H1 (cell line): ENCODE measurements around the gene TNC. TPM values are rescaled to one million over a fixed set of nuclear protein-coding genes. Genes with fewer than 3 reads are reported as not detected.

Source experiments
- CTCF ChIA-PET: fragments of 300-600 bp; sonication (Branson Sonifier 250); formaldehyde crosslinking; loops from one replicate; lab custom pipeline; 2021; ENCODE audit not compliant: partially characterized antibody; lab: Charles Lee
- POLR2A ChIA-PET: fragments of 300-600 bp; sonication (Branson Sonifier 250); formaldehyde crosslinking; loops from one replicate; lab custom pipeline; 2021; ENCODE audit warnings: inconsistent platforms; ENCODE audit not compliant: partially characterized antibody; lab: Charles Lee
- DNase-seq, 2 experiments: peaks; one replicate each; pipeline versions ENCODE4 v3.0.0 to v3.0.0-alpha.2; 2010 to 2022; ENCODE audit warnings: low spot score in 2 of 2, low read depth in 1 of 2, mixed read lengths in 1 of 2
- FAIRE-seq: peaks from 2 replicates; lab custom pipeline; 2011; peaks lifted over from hg19 to GRCh38; lab: Jason Lieb, UNC
- H2AFZ ChIP-seq: 2 replicates; pipeline ENCODE4 v1.8.1; 2012; ENCODE audit warnings: low read length, inconsistent platforms
- H2AK5ac ChIP-seq: 2 replicates; pipeline ENCODE4 v1.6.1; 2013; ENCODE audit warnings: low read depth, low read length
- H2BK120ac ChIP-seq: replicated peaks from 2 replicates; pipeline ENCODE3; 2013; ENCODE audit warnings: low read depth, low read length, inconsistent platforms
- H2BK12ac ChIP-seq: 2 replicates; pipeline ENCODE4 v1.6.1; 2013; ENCODE audit warnings: low read depth, low read length
- H2BK15ac ChIP-seq: 2 replicates; pipeline ENCODE4 v1.6.1; 2013; ENCODE audit warnings: low read length
- H2BK20ac ChIP-seq: 2 replicates; pipeline ENCODE4 v1.6.1; 2013; ENCODE audit warnings: low read length
- H2BK5ac ChIP-seq: 2 replicates; pipeline ENCODE4 v1.6.1; 2013; ENCODE audit warnings: low read depth, low read length
- H3K14ac ChIP-seq: 2 replicates; pipeline ENCODE4 v1.6.1; 2013; ENCODE audit warnings: inconsistent platforms; ENCODE audit not compliant: insufficient read length
- H3K18ac ChIP-seq: 2 replicates; pipeline ENCODE4 v1.6.1; 2013; ENCODE audit warnings: low read length; ENCODE audit errors: extremely low read depth
- H3K23ac ChIP-seq: 2 replicates; pipeline ENCODE4 v1.6.1; 2013; ENCODE audit warnings: inconsistent platforms; ENCODE audit not compliant: insufficient read length
- H3K23me2 ChIP-seq: 2 replicates; pipeline ENCODE4 v1.6.1; 2013; ENCODE audit warnings: low read depth, low read length
- H3K27ac ChIP-seq: 2 replicates; pipeline ENCODE4 v1.6.1; 2011; ENCODE audit warnings: low read depth, low read length, inconsistent platforms
- H3K27me3 ChIP-seq, 4 experiments: replicated peaks in 1 of 4; 1 replicate in 1 of 4; 2 replicates in 3 of 4; pipeline versions ENCODE4 v1.6.1 to v1.8.1; 2011 to 2013; ENCODE audit warnings: low read length in 3 of 4, mild to moderate bottlenecking in 3 of 4, inconsistent platforms in 2 of 4, mixed read lengths in 2 of 4, moderate library complexity in 1 of 4; ENCODE audit not compliant: control insufficient read depth in 3 of 4, insufficient read depth in 3 of 4; ENCODE audit errors: extremely low read depth in 1 of 4
- H3K36me3 ChIP-seq, 4 experiments: 2 replicates each; pipeline versions ENCODE4 v1.6.1 to v1.8.1; 2011 to 2013; ENCODE audit warnings: mild to moderate bottlenecking in 4 of 4, low read length in 3 of 4, moderate library complexity in 2 of 4, control low read depth in 1 of 4, inconsistent platforms in 1 of 4; ENCODE audit not compliant: insufficient read depth in 4 of 4, control insufficient read depth in 2 of 4
- H3K4ac ChIP-seq: replicated peaks from 2 replicates; pipeline ENCODE3; 2013; ENCODE audit warnings: low read length, low read depth, mixed read lengths, inconsistent platforms; ENCODE audit not compliant: insufficient read length
- H3K4me1 ChIP-seq, 4 experiments: replicated peaks in 1 of 4; 1 replicate in 1 of 4; 2 replicates in 3 of 4; pipeline versions ENCODE4 v1.6.1 to v1.8.1; 2011 to 2013; ENCODE audit warnings: low read length in 3 of 4, inconsistent platforms in 2 of 4, mixed read lengths in 1 of 4; ENCODE audit not compliant: insufficient read depth in 4 of 4, control insufficient read depth in 3 of 4
- H3K4me2 ChIP-seq, 2 experiments: 2 replicates each; pipeline versions ENCODE4 v1.6.1 to v1.8.1; 2011 to 2013; ENCODE audit warnings: low read depth in 2 of 2, low read length in 2 of 2, control low read depth in 1 of 2, inconsistent platforms in 1 of 2, mild to moderate bottlenecking in 1 of 2; ENCODE audit not compliant: insufficient read depth in 1 of 2
- H3K4me3 ChIP-seq, 4 experiments: fragments of 200-600, 300-600 bp in 1 of 4; sonication (generic), shearing (Covaris generic), sonication (Bioruptor Twin) in 1 of 4; 2 replicates each; pipeline versions ENCODE4 v1.5.1 to v1.8.1; 2011 to 2016; ENCODE audit warnings: low read length in 4 of 4, low read depth in 3 of 4, control low read depth in 2 of 4, inconsistent platforms in 2 of 4, mild to moderate bottlenecking in 2 of 4, mixed read lengths in 1 of 4, moderate library complexity in 1 of 4; ENCODE audit not compliant: insufficient read depth in 2 of 4; ENCODE audit errors: extremely low read depth in 1 of 4
- H3K56ac ChIP-seq: replicated peaks from 2 replicates; pipeline ENCODE3; 2013; ENCODE audit warnings: low read depth, mild to moderate bottlenecking, mixed read lengths, low read length, inconsistent platforms; ENCODE audit not compliant: insufficient read length
- H3K79me1 ChIP-seq: 2 replicates; pipeline ENCODE4 v1.6.1; 2013; ENCODE audit warnings: low read depth, low read length, control low read depth
- H3K79me2 ChIP-seq, 2 experiments: 2 replicates each; pipeline versions ENCODE4 v1.6.1 to v1.8.1; 2012 to 2013; ENCODE audit warnings: low read length in 2 of 2, mild to moderate bottlenecking in 2 of 2, inconsistent platforms in 1 of 2; ENCODE audit not compliant: insufficient read depth in 2 of 2, control insufficient read depth in 1 of 2
- H3K9ac ChIP-seq, 4 experiments: replicated peaks in 1 of 4; 1 replicate in 1 of 4; 2 replicates in 3 of 4; pipeline versions ENCODE4 v1.6.1 to v1.8.1; 2011 to 2013; ENCODE audit warnings: low read depth in 3 of 4, low read length in 3 of 4, control low read depth in 2 of 4, mild to moderate bottlenecking in 2 of 4, moderate library complexity in 2 of 4, inconsistent platforms in 1 of 4; ENCODE audit errors: extremely low read depth in 1 of 4
- H3K9me3 ChIP-seq, 2 experiments: 2 replicates each; pipeline versions ENCODE4 v1.6.1 to v1.8.1; 2012 to 2013; ENCODE audit warnings: mild to moderate bottlenecking in 2 of 2, moderate library complexity in 2 of 2, control low read depth in 1 of 2, inconsistent platforms in 1 of 2, low read depth in 1 of 2, low read length in 1 of 2, mixed read lengths in 1 of 2; ENCODE audit not compliant: insufficient read depth in 2 of 2
- H4K20me1 ChIP-seq, 2 experiments: replicated peaks in 1 of 2; 2 replicates each; pipeline versions ENCODE3 to v1.8.1; 2011 to 2013; ENCODE audit warnings: inconsistent platforms in 2 of 2, low read length in 2 of 2, mild to moderate bottlenecking in 1 of 2; ENCODE audit not compliant: insufficient read depth in 2 of 2, control insufficient read depth in 1 of 2
- H4K5ac ChIP-seq: 2 replicates; pipeline ENCODE4 v1.6.1; 2013; ENCODE audit warnings: low read length, low read depth, mixed read lengths, inconsistent platforms; ENCODE audit not compliant: insufficient read length
- H4K8ac ChIP-seq: 2 replicates; pipeline ENCODE4 v1.8.0; 2013; ENCODE audit warnings: mild to moderate bottlenecking, moderate library complexity, low read length, inconsistent platforms; ENCODE audit not compliant: insufficient read depth; ENCODE audit errors: extremely low read depth
- H4K91ac ChIP-seq: replicated peaks from 2 replicates; pipeline ENCODE3; 2013; ENCODE audit warnings: low read length, mixed read lengths, inconsistent platforms; ENCODE audit not compliant: insufficient read length
- BCL11A ChIP-seq, 2 experiments: IDR thresholded peaks; one replicate each; pipeline ENCODE4 v1.6.1; 2011; ENCODE audit warnings: low read depth in 2 of 2, low read length in 2 of 2, mild to moderate bottlenecking in 2 of 2
- CBX8 ChIP-seq: fragments of 300-800, 300-1000 bp; sonication (generic); IDR thresholded peaks from 2 replicates; pipeline ENCODE4 v1.7.1; 2016; ENCODE audit warnings: low read depth, low read length, borderline replicate concordance
- CEBPB ChIP-seq: IDR thresholded peaks from 2 replicates; pipeline ENCODE4 v1.6.1; 2012; ENCODE audit warnings: low read depth, low read length
- CHD2 ChIP-seq: IDR thresholded peaks from 2 replicates; pipeline ENCODE4 v1.6.1; 2012; ENCODE audit warnings: low read length, improper control_type of control experiment
- FOSL1 ChIP-seq: IDR thresholded peaks from 2 replicates; pipeline ENCODE4 v1.6.1; 2011; ENCODE audit warnings: mild to moderate bottlenecking, low read depth, low read length, moderate library complexity; ENCODE audit not compliant: insufficient read depth
- GTF2F1 ChIP-seq: IDR thresholded peaks from 2 replicates; pipeline ENCODE4 v1.6.1; 2012; ENCODE audit warnings: low read depth, low read length, improper control_type of control experiment, borderline replicate concordance
- NRF1 ChIP-seq: IDR thresholded peaks from 2 replicates; pipeline ENCODE4 v1.6.1; 2011; ENCODE audit warnings: mild to moderate bottlenecking, low read depth, low read length, improper control_type of control experiment
- PHF8 ChIP-seq: fragments of 200-600 bp; sonication (generic); conservative IDR thresholded peaks from 2 replicates; pipeline ENCODE4 v1.7.1; 2012; ENCODE audit warnings: low read depth, mild to moderate bottlenecking, inconsistent platforms, low read length, moderate library complexity
- SIRT6 ChIP-seq: IDR thresholded peaks from one replicate; pipeline ENCODE4 v1.7.1; 2012; ENCODE audit warnings: low read length, inconsistent platforms
- SUZ12 ChIP-seq: fragments of 200-600 bp; sonication (generic); IDR thresholded peaks from 2 replicates; pipeline ENCODE4 v1.6.1; 2012; ENCODE audit warnings: mild to moderate bottlenecking, inconsistent platforms, low read length, moderate library complexity, mixed read lengths
- TAF1 ChIP-seq: IDR thresholded peaks from 2 replicates; pipeline ENCODE4 v1.6.1; 2011; ENCODE audit warnings: mild to moderate bottlenecking, low read depth, low read length
- TAF7 ChIP-seq: optimal IDR thresholded peaks from 2 replicates; pipeline ENCODE3; 2011; ENCODE audit warnings: low read depth, mild to moderate bottlenecking, inconsistent platforms, low read length, moderate library complexity, borderline replicate concordance
- TEAD4 ChIP-seq: IDR thresholded peaks from 2 replicates; pipeline ENCODE4 v1.6.1; 2012; ENCODE audit warnings: low read depth, low read length, inconsistent platforms, mixed read lengths
- WGBS, 2 experiments: shearing (Covaris generic) in 1 of 2; methylation state at CpG; one replicate each; pipeline versions ENCODE4 v1.1.6 to v1.1.7; 2013 to 2015; ENCODE audit warnings: low lambda C conversion rate in 2 of 2, mixed read lengths in 2 of 2, inconsistent platforms in 1 of 2, low coverage in 1 of 2, missing lambda C conversion rate in 1 of 2; ENCODE audit not compliant: insufficient replicate concordance in 2 of 2, insufficient coverage in 1 of 2, insufficient read length in 1 of 2; ENCODE audit errors: extremely low coverage in 1 of 2, missing lambda C conversion rate in 1 of 2; 5-methylcytosine and 5-hydroxymethylcytosine counted together
- polyA plus RNA-seq, 7 experiments: library from polyadenylated mRNA; depleted of rRNA in 3 of 7; stranded (reverse) in 5 of 7; unstranded in 2 of 7; fragments of >200 nt in 5 of 7; fragments of 200-250 nt in 2 of 7; gene quantifications; 1 replicate in 5 of 7; 2 replicates in 1 of 7; 4 replicates in 1 of 7; pipeline versions ENCODE4 v1.2.1 to v1.2.3, GENCODE V29; 2011 to 2013; ENCODE audit warnings: missing spikeins in 2 of 7, mixed read lengths in 2 of 7
- total RNA-seq: library from RNA; stranded (reverse); fragmentation: NEBNext Ultra II Directional; extraction: Animal tissue kit (Norgen Biotek cat#: 25700); gene quantifications from 2 replicates; pipeline ENCODE4 v1.2.1, GENCODE V29; 2021

Gene TNC
- total and polyA plus RNA-seq, 2 of the 8 experiments (the other 6 are each of a cell fraction or from before 2014, with no cell fraction given): 6.2 to 11.4 TPM

- Histone ChIP-seq H2BK20ac (no peak overlapping the region), H2BK5ac (no peak overlapping the region), H3K18ac (no peak overlapping the region), H3K79me1 (no peaks in the 10 kb centered on the region), H2BK120ac (no peak overlapping the region), H4K20me1 (no peaks in the 10 kb centered on the region), H4K8ac (no peak overlapping the region), H3K27ac (no peak overlapping the region), H2AK5ac (no peak overlapping the region), H3K27me3 (no peaks in the 10 kb centered on the region), H3K56ac (no peak overlapping the region), H3K23me2 (no peaks in the 10 kb centered on the region; the same call in 1 of the 2 replicates), H2AFZ (no peak overlapping the region), H3K79me2 (no peaks in the 10 kb centered on the region), H3K9ac (no peak overlapping the region), H3K4me2 (no peak overlapping the region), H3K4ac (no peak overlapping the region), H2BK12ac (no peak overlapping the region), H3K14ac (no peak overlapping the region), H3K4me1 (no peaks in the 10 kb centered on the region), H4K5ac (no peak overlapping the region), H3K4me3 (no peak overlapping the region), H4K91ac (no peak overlapping the region), H3K9me3 (no peaks in the 10 kb centered on the region), H3K36me3 (no peaks in the 10 kb centered on the region), H2BK15ac (no peak overlapping the region), H3K23ac (no peak overlapping the region)
- POLR2A ChIA-PET: interaction anchor here (0.8 to 1.6 kb wide), 2 partner anchors 16 to 109 kb away, joined by 3 to 6 read pairs; no protein-coding TSS in a partner anchor
- DNase-seq: no peak
- peak; percentile 28 for FAIRE-seq
- CTCF ChIA-PET: no interaction called here
- WGBS, 2 experiments: 89% methylated on average over 8 of the region's 8 CpGs; no CpG with 5 or more reads in 1 of the 2 experiments
- no peak for TF ChIP-seq TAF7
- TF ChIP-seq BCL11A (IDR thresholded peaks at IDR 0.05; ENCODE audit: low read depth in 2 of 2, low read length in 2 of 2): no peak
- no peak for TF ChIP-seq CBX8
- TF ChIP-seq FOSL1: no peak
- TF ChIP-seq SUZ12: no peak
- TF ChIP-seq PHF8: no peak
- TF ChIP-seq NRF1: no peak
- no peak for TF ChIP-seq CEBPB
- no peak for TF ChIP-seq SIRT6
- TF ChIP-seq GTF2F1: no peak
- TF ChIP-seq CHD2: no peak
- TF ChIP-seq TAF1: no peak
- TF ChIP-seq TEAD4: no peak
These were observed 18.1 kb upstream of the TNC start for GRCh38 chr9:115135821-115136778.
